Measurements from ENCODE around the gene PVRIG. TPM values are rescaled to one million over a fixed set of nuclear protein-coding genes. Genes with fewer than 3 reads are reported as not detected.

The PVRIG gene
- total and polyA plus RNA-seq, 9 of the 15 experiments (the other 6 are each of a cell fraction or from before 2014, with no cell fraction given) = 0.16 to 0.64 TPM; not detected in 7

- no peak for TF ChIP-seq ZNF518B (CRISPR knock-in tag; IDR thresholded peaks at IDR 0.05)
- no peak for TF ChIP-seq ZNF717 (CRISPR knock-in tag; IDR thresholded peaks at IDR 0.05)
- TF ChIP-seq ARID3B (CRISPR knock-in tag; IDR thresholded peaks at IDR 0.05; ENCODE audit: borderline replicate concordance) = no peak
- TF ChIP-seq ETS2 (tag; IDR thresholded peaks at IDR 0.05; ENCODE audit: borderline replicate concordance, poor library complexity, severe bottlenecking) = no peak
- TF ChIP-seq ZNF232 (CRISPR knock-in tag; IDR thresholded peaks at IDR 0.05) = no peak
- no peak for TF ChIP-seq SREBF1 (IDR thresholded peaks at IDR 0.05; ENCODE audit: borderline replicate concordance, low read depth, low read length)
- TF ChIP-seq ZNF316 (IDR thresholded peaks at IDR 0.05) = peak; percentile 77
- TF ChIP-seq ZNF449 (CRISPR knock-in tag; IDR thresholded peaks at IDR 0.05) = no peak
- no peak for TF ChIP-seq ZNF445 (CRISPR knock-in tag; IDR thresholded peaks at IDR 0.05; ENCODE audit: low read depth)
- no peak for TF ChIP-seq ZBTB8A (IDR thresholded peaks at IDR 0.05; ENCODE audit: partially characterized antibody)
- peak in 1 of 2 experiments; percentile 24; a peak in 1 of 4 replicates for TF ChIP-seq HDAC1 (IDR thresholded peaks at IDR 0.05)
- no peak for TF ChIP-seq ZNF395 (CRISPR knock-in tag; IDR thresholded peaks at IDR 0.05)
- TF ChIP-seq ZNF444 (CRISPR knock-in tag; IDR thresholded peaks at IDR 0.05) = no peak
- TF ChIP-seq HEY1 (CRISPR knock-in tag; IDR thresholded peaks at IDR 0.05; ENCODE audit: borderline replicate concordance) = no peak
- no peak for TF ChIP-seq L3MBTL2 (IDR thresholded peaks at IDR 0.05)
- peak; percentile 73 to 85 for TF ChIP-seq KDM1A (IDR thresholded peaks at IDR 0.05)
- TF ChIP-seq E2F4 (CRISPR knock-in tag; IDR thresholded peaks at IDR 0.05; ENCODE audit: low read depth) = no peak
- TF ChIP-seq TCFL5 (CRISPR knock-in tag; conservative IDR thresholded peaks at IDR 0.05) = no peak
- TF ChIP-seq HNRNPLL (IDR thresholded peaks at IDR 0.05; ENCODE audit: low read depth, low read length, poor library complexity, severe bottlenecking) = no peak
These were observed 27.5 kb downstream of the PVRIG start (continued) for GRCh38 chr7:100247152-100247757.

Measured in K562 (cell line).